Lower lobe of right lung (tissue), 2 donors: ENCODE measurements around the gene ROM1. TPM values are rescaled to one million over a fixed set of nuclear protein-coding genes. Genes with fewer than 3 reads are reported as not detected.
"Not testable (repeated sequence)": the region's sequence is repeated elsewhere in the genome, so short reads cannot be mapped to it uniquely, and the experiment has no call there.

Experiments
- ATAC-seq, 2 donors: fragments of 200-7000 bp; cut with Tn5 transposase; one replicate each; pipeline ENCODE4 v1.9.1; 2020 to 2022; ENCODE audit warnings: mild to moderate bottlenecking in 2 of 2, moderate library complexity in 2 of 2
- DNase-seq: peaks from one replicate; pipeline ENCODE4 v3.0.0-alpha.2; 2020
- H3K27ac ChIP-seq: fragments of 200-600 bp; one replicate; pipeline ENCODE4 v1.8.0; 2022
- H3K27me3 ChIP-seq: fragments of 200-600 bp; one replicate; pipeline ENCODE4 v1.8.0; 2022; ENCODE audit warnings: low read depth
- H3K36me3 ChIP-seq: fragments of 200-600 bp; one replicate; pipeline ENCODE4 v1.8.0; 2022; ENCODE audit warnings: mild to moderate bottlenecking
- H3K4me1 ChIP-seq: fragments of 200-600 bp; one replicate; pipeline ENCODE4 v1.8.0; 2022
- H3K4me3 ChIP-seq: fragments of 200-600 bp; one replicate; pipeline ENCODE4 v1.8.0; 2022; ENCODE audit warnings: mild to moderate bottlenecking
- H3K9me3 ChIP-seq: fragments of 200-600 bp; one replicate; pipeline ENCODE4 v1.8.0; 2022
- CTCF ChIP-seq: fragments of 200-600 bp; IDR thresholded peaks from one replicate; pipeline ENCODE4 v1.8.0; 2022; ENCODE audit warnings: antibody characterized with exemption, mild to moderate bottlenecking
- intact Hi-C: fragments of 100-400 bp; cut with DNase I; formaldehyde crosslinking; loops from one replicate; pipeline ENCODE4 v1.11.0; 2022
- total RNA-seq: library from RNA; stranded (reverse); fragmentation: NEBNext Ultra II Directional; extraction: Animal tissue kit (Norgen Biotek cat#: 25700); gene quantifications from one replicate; pipeline ENCODE4 v1.2.1, GENCODE V29; 2021
- donor health status: DM: no; HTN: yes; CAD: no; lungs with severe emphysema.

The ROM1 gene
- total RNA-seq, 1 donor from 2014 or later: 5.6 TPM

GRCh38 chr11:62610814-62611704 lies 2.0 kb upstream of the ROM1 start:
- H3K4me1 ChIP-seq: peaks cover 26% of the 10 kb centered on the region

DNA sequence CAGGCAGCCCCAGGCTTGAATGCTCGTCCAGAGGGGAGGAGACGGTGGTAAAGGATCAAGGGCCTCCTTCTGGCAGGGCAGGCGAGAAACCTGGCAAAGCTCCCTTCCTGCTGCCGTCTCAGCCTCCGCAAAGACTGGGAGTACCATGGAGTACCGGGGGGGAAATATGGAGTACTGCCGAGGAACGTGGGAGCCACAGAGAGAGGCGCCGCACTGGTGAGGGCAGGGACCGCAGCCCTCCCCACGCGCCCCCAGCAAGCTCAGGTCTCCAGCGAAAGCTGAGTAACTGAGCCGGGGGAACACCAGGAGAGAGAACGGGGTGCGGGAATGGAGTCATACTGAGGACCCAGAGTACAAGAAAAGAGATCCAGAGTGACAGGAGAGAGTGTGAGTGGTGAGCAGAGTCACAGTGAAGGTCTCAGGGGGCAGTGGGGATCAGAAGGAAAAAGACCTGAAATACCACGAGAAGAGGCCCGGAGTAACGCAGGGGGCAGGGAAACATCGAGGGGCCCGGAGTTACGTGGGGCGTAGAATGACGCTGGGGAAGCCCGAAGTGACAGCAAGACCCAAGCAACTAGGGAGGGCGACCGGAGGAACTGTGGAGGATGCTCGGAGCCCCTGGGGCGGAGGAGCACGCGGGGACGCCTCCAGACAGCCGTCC lies 1.2 kb upstream of the ROM1 start:
- Histone ChIP-seq H3K27ac (peak overlapping the region; percentile 92), H3K36me3 (peaks cover 53% of the 10 kb centered on the region), H3K4me3 (peak overlapping the region; percentile 73), H3K27me3 (no peaks in the 10 kb centered on the region), H3K4me1 (peaks cover 26% of the 10 kb centered on the region), H3K9me3 (no peaks in the 10 kb centered on the region)
- DNase-seq (peak; percentile 70), ATAC-seq (peak; percentile 27 to 44)
- TF ChIP-seq CTCF: no peak
- intact Hi-C loops: no loop called here

More at GRCh38 chr11:62610814-62611704, 2.0 kb upstream of the ROM1 start:
- Histone ChIP-seq H3K4me3 (peak overlapping the region; percentile 73), H3K27ac (peak overlapping the region; percentile 92), H3K36me3 (peaks cover 53% of the 10 kb centered on the region), H3K27me3 (no peaks in the 10 kb centered on the region), H3K9me3 (no peaks in the 10 kb centered on the region)
- no peak for DNase-seq
- ATAC-seq: no peak
- TF ChIP-seq CTCF: no peak
- intact Hi-C loops: no loop called here

DNA sequence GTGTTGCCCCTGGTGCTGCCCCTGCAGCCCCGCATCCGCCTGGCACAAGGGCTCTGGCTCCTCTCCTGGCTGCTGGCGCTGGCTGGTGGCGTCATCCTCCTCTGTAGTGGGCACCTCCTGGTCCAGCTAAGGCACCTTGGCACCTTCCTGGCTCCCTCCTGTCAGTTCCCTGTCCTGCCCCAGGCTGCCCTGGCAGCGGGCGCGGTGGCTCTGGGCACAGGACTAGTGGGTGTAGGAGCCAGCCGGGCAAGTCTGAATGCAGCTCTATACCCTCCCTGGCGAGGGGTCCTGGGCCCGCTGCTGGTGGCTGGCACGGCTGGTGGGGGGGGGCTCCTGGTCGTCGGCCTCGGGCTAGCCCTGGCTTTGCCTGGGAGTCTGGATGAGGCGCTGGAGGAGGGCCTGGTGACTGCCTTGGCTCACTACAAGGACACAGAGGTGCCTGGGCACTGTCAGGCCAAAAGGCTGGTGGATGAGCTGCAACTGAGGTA lies 278 bp downstream of the ROM1 start:
- no peak for TF ChIP-seq CTCF
- Histone ChIP-seq H3K36me3 (peaks cover 46% of the 10 kb centered on the region), H3K4me3 (peak overlapping the region; percentile 73), H3K27me3 (no peaks in the 10 kb centered on the region), H3K9me3 (no peaks in the 10 kb centered on the region), H3K27ac (peak overlapping the region; percentile 92), H3K4me1 (peaks cover 26% of the 10 kb centered on the region)
- DNase-seq (no peak), ATAC-seq (peak in 1 of 2 donors; percentile 1)
- intact Hi-C loops: no loop called here

DNA sequence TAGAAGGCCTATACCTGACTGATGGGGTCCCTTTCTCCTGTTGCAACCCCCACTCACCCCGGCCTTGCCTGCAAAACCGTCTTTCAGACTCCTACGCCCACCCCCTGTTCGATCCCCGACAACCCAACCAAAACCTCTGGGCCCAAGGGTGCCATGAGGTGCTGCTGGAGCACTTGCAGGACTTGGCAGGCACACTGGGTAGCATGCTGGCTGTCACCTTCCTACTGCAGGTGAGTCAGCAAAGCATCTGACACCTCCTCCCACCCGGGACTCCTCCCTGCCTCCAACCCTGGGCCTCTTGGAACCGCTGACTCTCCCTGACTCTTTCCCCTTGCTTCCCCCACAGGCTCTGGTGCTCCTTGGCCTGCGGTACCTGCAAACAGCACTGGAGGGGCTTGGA lies 1.2 kb downstream of the ROM1 start:
- ATAC-seq (no peak), DNase-seq (no peak)
- peaks cover 26% of the 10 kb centered on the region for H3K4me1 ChIP-seq
- H3K27me3 ChIP-seq: no peaks in the 10 kb centered on the region
- intact Hi-C loops: no loop called here
- H3K27ac ChIP-seq: peak overlapping the region; percentile 24
- no peak overlapping the region for H3K4me3 ChIP-seq
- peaks cover 38% of the 10 kb centered on the region for H3K36me3 ChIP-seq
- no peaks in the 10 kb centered on the region for H3K9me3 ChIP-seq
- TF ChIP-seq CTCF: no peak

GRCh38 chr11:62615521-62615920 lies 2.5 kb downstream of the ROM1 start:
- intact Hi-C loops: no loop called here
- ATAC-seq: no peak
- Histone ChIP-seq H3K4me1 (peaks cover 24% of the 10 kb centered on the region), H3K36me3 (peaks cover 26% of the 10 kb centered on the region), H3K27ac (no peak overlapping the region), H3K9me3 (no peaks in the 10 kb centered on the region), H3K4me3 (no peak overlapping the region), H3K27me3 (no peaks in the 10 kb centered on the region)
- DNase-seq: no peak
- no peak for TF ChIP-seq CTCF

GRCh38 chr11:62616957-62617356 lies 3.9 kb downstream of the ROM1 start:
- DNase-seq, intact Hi-C loops, H3K9me3 ChIP-seq, ATAC-seq, H3K27me3 ChIP-seq, H3K4me3 ChIP-seq, H3K27ac ChIP-seq: not testable (repeated sequence)
- peaks cover 25% of the 10 kb centered on the region for H3K36me3 ChIP-seq
- peaks cover 19% of the 10 kb centered on the region for H3K4me1 ChIP-seq
